SK-N-SH (cell line): ENCODE measurements around the gene TMEM190. TPM values are rescaled to one million over a fixed set of nuclear protein-coding genes. Genes with fewer than 3 reads are reported as not detected.

Experiments used
- CTCF ChIA-PET: fragments of 300-600, 350-600 bp; formaldehyde crosslinking; extraction: SDS; loops from one replicate; lab custom pipeline; 2021; lab: Yijun Ruan, JAX
- POLR2A ChIA-PET: fragments of 350-600 bp; sonication (Branson Sonifier 250); formaldehyde crosslinking; extraction: SDS; loops from one replicate; lab custom pipeline; 2020; ENCODE audit warnings: antibody characterized with exemption, inconsistent platforms; lab: Yijun Ruan, JAX
- DNase-seq: peaks from one replicate; pipeline ENCODE4 v3.0.0; 2012
- H2AFZ ChIP-seq: fragments of 200-600 bp; sonication (generic); 2 replicates; pipeline ENCODE4 v1.8.1; 2016; ENCODE audit warnings: antibody characterized with exemption, mild to moderate bottlenecking, low read depth
- H3F3A ChIP-seq: fragments of 200-600 bp; sonication (generic); replicated peaks from 2 replicates; pipeline ENCODE3; 2016; ENCODE audit warnings: antibody characterized with exemption, mild to moderate bottlenecking; ENCODE audit not compliant: insufficient read depth
- H3K27ac ChIP-seq, 2 experiments: fragments of 200-500 bp in 1 of 2; fragments of 200-600 bp in 1 of 2; sonication (Bioruptor generic) in 1 of 2; sonication (generic), shearing (Covaris generic) in 1 of 2; 2 replicates each; pipeline versions ENCODE4 v1.5.1 to v1.6.1; 2014 to 2016; ENCODE audit warnings: low read depth in 2 of 2, inconsistent platforms in 1 of 2, low read length in 1 of 2, mild to moderate bottlenecking in 1 of 2, mixed read lengths in 1 of 2
- H3K27me3 ChIP-seq: fragments of 200-600 bp; sonication (generic), shearing (Covaris generic); 2 replicates; pipeline ENCODE4 v1.6.1; 2016; ENCODE audit warnings: mixed run types; ENCODE audit not compliant: insufficient read depth
- H3K36me3 ChIP-seq, 2 experiments: fragments of 200-500 bp in 1 of 2; fragments of 200-600 bp in 1 of 2; sonication (Bioruptor generic) in 1 of 2; sonication (generic) in 1 of 2; replicated peaks in 1 of 2; 2 replicates each; pipeline versions ENCODE3 to v1.5.1; 2014 to 2016; ENCODE audit warnings: low read length in 1 of 2, mild to moderate bottlenecking in 1 of 2; ENCODE audit not compliant: insufficient read depth in 2 of 2, control insufficient read depth in 1 of 2
- H3K4me1 ChIP-seq, 2 experiments: fragments of 200-500 bp in 1 of 2; fragments of 200-600 bp in 1 of 2; sonication (Bioruptor generic) in 1 of 2; sonication (generic), shearing (Covaris generic) in 1 of 2; 2 replicates each; pipeline versions ENCODE4 v1.5.1 to v1.6.1; 2014 to 2016; ENCODE audit warnings: low read depth in 1 of 2, low read length in 1 of 2, mixed run types in 1 of 2; ENCODE audit not compliant: insufficient read depth in 2 of 2, control insufficient read depth in 1 of 2
- H3K4me2 ChIP-seq: fragments of 200-600 bp; sonication (generic), shearing (Covaris generic); 2 replicates; pipeline ENCODE4 v1.6.1; 2017; ENCODE audit warnings: mixed run types
- H3K4me3 ChIP-seq, 2 experiments: fragments of 200-500 bp in 1 of 2; fragments of 200-600 bp in 1 of 2; sonication (Bioruptor generic) in 1 of 2; sonication (generic), shearing (Covaris generic) in 1 of 2; 2 replicates each; pipeline versions ENCODE4 v1.5.1 to v1.8.1; 2014 to 2016; ENCODE audit warnings: low read depth in 2 of 2, inconsistent platforms in 1 of 2, low read length in 1 of 2, mild to moderate bottlenecking in 1 of 2, mixed read lengths in 1 of 2, moderate library complexity in 1 of 2
- H3K79me2 ChIP-seq: fragments of 200-600 bp; sonication (generic); 2 replicates; pipeline ENCODE4 v1.8.1; 2017; ENCODE audit warnings: mild to moderate bottlenecking; ENCODE audit not compliant: insufficient read depth
- H3K9ac ChIP-seq: fragments of 200-600 bp; sonication (generic); 2 replicates; pipeline ENCODE4 v1.6.1; 2017; ENCODE audit warnings: mixed run types
- H3K9me2 ChIP-seq: fragments of 200-600 bp; sonication (generic); 2 replicates; pipeline ENCODE4 v1.6.1; 2017; ENCODE audit warnings: mixed run types
- H3K9me3 ChIP-seq: fragments of 200-600 bp; sonication (generic); 2 replicates; pipeline ENCODE4 v1.6.1; 2017; ENCODE audit warnings: mixed run types, mild to moderate bottlenecking, moderate library complexity
- H4K20me1 ChIP-seq: fragments of 200-600 bp; sonication (generic); 2 replicates; pipeline ENCODE4 v1.6.1; 2017; ENCODE audit warnings: mild to moderate bottlenecking, mixed run types; ENCODE audit not compliant: insufficient read depth
- CTCF ChIP-seq: fragments of 200-600 bp; sonication (generic); IDR thresholded peaks from 2 replicates; pipeline ENCODE4 v1.6.1; 2017; ENCODE audit warnings: antibody characterized with exemption, mild to moderate bottlenecking, moderate library complexity
- FOSL2 ChIP-seq: IDR thresholded peaks from 2 replicates; pipeline ENCODE4 v1.4.0; 2012; ENCODE audit warnings: low read depth, mild to moderate bottlenecking, moderate library complexity, borderline replicate concordance
- FOXJ3 ChIP-seq: sonication (generic); formaldehyde crosslinking; IDR thresholded peaks from 2 replicates; pipeline ENCODE4 v1.5.1; 2020; ENCODE audit warnings: mild to moderate bottlenecking, missing genetic modification reagents
- FOXM1 ChIP-seq: IDR thresholded peaks from 2 replicates; pipeline ENCODE4 v1.4.0; 2012; ENCODE audit warnings: low read depth, mild to moderate bottlenecking
- GATA2 ChIP-seq: sonication (generic); formaldehyde crosslinking; IDR thresholded peaks from 2 replicates; pipeline ENCODE4 v1.5.0; 2020; ENCODE audit warnings: mild to moderate bottlenecking, missing genetic modification reagents
- JUND ChIP-seq: IDR thresholded peaks from 2 replicates; pipeline ENCODE4 v1.4.0; 2012
- MAX ChIP-seq: IDR thresholded peaks from 2 replicates; pipeline ENCODE4 v1.4.0; 2012; ENCODE audit warnings: low read depth
- MEF2A ChIP-seq: IDR thresholded peaks from 2 replicates; pipeline ENCODE4 v1.4.0; 2012; ENCODE audit warnings: low read depth, borderline replicate concordance
- MXI1 ChIP-seq: IDR thresholded peaks from 2 replicates; pipeline ENCODE4 v1.6.1; 2012; ENCODE audit warnings: mild to moderate bottlenecking, low read depth, low read length, improper control_type of control experiment
- NFIC ChIP-seq: IDR thresholded peaks from 2 replicates; pipeline ENCODE4 v1.4.0; 2012; ENCODE audit warnings: borderline replicate concordance
- NRF1 ChIP-seq: IDR thresholded peaks from 2 replicates; pipeline ENCODE4 v1.6.1; 2012; ENCODE audit warnings: low read depth, mild to moderate bottlenecking, low read length
- RAD21 ChIP-seq: IDR thresholded peaks from 2 replicates; pipeline ENCODE4 v1.6.1; 2012; ENCODE audit warnings: mild to moderate bottlenecking, low read length
- RCOR1 ChIP-seq: fragments of 150-350 bp; IDR thresholded peaks from 2 replicates; pipeline ENCODE4 v1.6.1; 2017; ENCODE audit warnings: antibody characterized with exemption, low read length
- RFX5 ChIP-seq: IDR thresholded peaks from 2 replicates; pipeline ENCODE4 v1.6.1; 2012; ENCODE audit warnings: mild to moderate bottlenecking, improper control_type of control experiment, low read length
- RXRA ChIP-seq: IDR thresholded peaks from 2 replicates; pipeline ENCODE4 v1.4.0; 2012; ENCODE audit warnings: low read depth, mild to moderate bottlenecking, borderline replicate concordance
- SMC3 ChIP-seq: IDR thresholded peaks from 2 replicates; pipeline ENCODE4 v1.6.1; 2012; ENCODE audit warnings: low read depth, low read length, improper control_type of control experiment
- TAF1 ChIP-seq: IDR thresholded peaks from 2 replicates; pipeline ENCODE4 v1.6.1; 2012; ENCODE audit warnings: low read depth, mild to moderate bottlenecking, low read length, moderate library complexity, borderline replicate concordance
- USF1 ChIP-seq: IDR thresholded peaks from 2 replicates; pipeline ENCODE4 v1.4.0; 2012; ENCODE audit warnings: low read depth, borderline replicate concordance
- YY1 ChIP-seq: IDR thresholded peaks from 2 replicates; pipeline ENCODE4 v1.4.0; 2012; ENCODE audit warnings: low read depth, mild to moderate bottlenecking
- WGBS: methylation state at CpG from one replicate; pipeline ENCODE4 v1.1.6; 2017; ENCODE audit warnings: low lambda C conversion rate; 5-methylcytosine and 5-hydroxymethylcytosine counted together
- polyA plus RNA-seq, 3 experiments: library from polyadenylated mRNA; depleted of rRNA; stranded (reverse); fragments of >200 nt; gene quantifications; 2 replicates each; pipeline ENCODE4 v1.2.3, GENCODE V29; 2012

The TMEM190 gene
- polyA plus RNA-seq, 1 of the 3 experiments (the other 2 are of a cell fraction) = 0.77 TPM

- H3K9me3 ChIP-seq = no peaks in the 10 kb centered on the region
- H3K9me2 ChIP-seq = no peaks in the 10 kb centered on the region
- H3K4me2 ChIP-seq = peak overlapping the region; percentile 100; the same call in 1 of the 2 replicates
- H3K4me3 ChIP-seq = peak overlapping the region in 1 of 2 experiments; percentile 29; a peak in 2 of 4 replicates
- H3F3A ChIP-seq = no peaks in the 10 kb centered on the region
- H2AFZ ChIP-seq = no peak overlapping the region
- ChIA-PET CTCF (no interaction called here), POLR2A (no interaction called here)
- peaks cover 0 to 44% of the 10 kb centered on the region in 2 experiments; a peak in 2 of 4 replicates for H3K4me1 ChIP-seq
- no peak for DNase-seq
- 87% methylated on average over 31 of the region's 50 CpGs for WGBS
- TF ChIP-seq GATA2 (CRISPR knock-in tag) = no peak
- TF ChIP-seq RXRA = no peak
- no peak for TF ChIP-seq YY1
- no peak for TF ChIP-seq RFX5
- no peak for TF ChIP-seq NFIC
- TF ChIP-seq NRF1 = no peak
- TF ChIP-seq TAF1 = no peak
- TF ChIP-seq MAX = no peak
- TF ChIP-seq MEF2A = no peak
- TF ChIP-seq JUND = no peak
- no peak for TF ChIP-seq CTCF
- peaks cover 9% of the 10 kb centered on the region; the same call in 1 of the 2 replicates for H3K79me2 ChIP-seq
- H4K20me1 ChIP-seq = no peaks in the 10 kb centered on the region
- H3K9ac ChIP-seq = no peak overlapping the region
- no peak overlapping the region for H3K27ac ChIP-seq
- H3K27me3 ChIP-seq = no peaks in the 10 kb centered on the region
- peaks cover 0 to 4% of the 10 kb centered on the region in 2 experiments for H3K36me3 ChIP-seq
Observed at GRCh38 chr19:55341595-55342531, 34.8 kb upstream of the TMEM190 start.

- H3K27me3 ChIP-seq = no peaks in the 10 kb centered on the region
- ChIA-PET POLR2A (interaction anchor here (1.1 kb wide), 1 partner anchor 63 kb away, joined by 5 read pairs; the partner anchor contains the start of gene UBE2S), CTCF (interaction anchor here (0.6 to 1.0 kb wide), 6 partner anchors 9 to 288 kb away, joined by 3 read pairs; no protein-coding TSS in a partner anchor)
- H3K4me2 ChIP-seq = 0 out of 2 replicates have a peak overlapping the region, but pooled peaks have one; percentile 2
- no peaks in the 10 kb centered on the region for H3K9me3 ChIP-seq
- H3K9me2 ChIP-seq = no peaks in the 10 kb centered on the region
- no peak overlapping the region for H3K4me3 ChIP-seq
- H3K27ac ChIP-seq = peak overlapping the region in 1 of 2 experiments; percentile 85; a peak in 2 of 4 replicates
- H3K4me1 ChIP-seq = peaks cover 0 to 38% of the 10 kb centered on the region in 2 experiments; a peak in 1 of 4 replicates
- no peaks in the 10 kb centered on the region for H4K20me1 ChIP-seq
- no peak overlapping the region for H3K9ac ChIP-seq
- peaks cover 6% of the 10 kb centered on the region for H3F3A ChIP-seq
- peaks cover 9% of the 10 kb centered on the region; the same call in 1 of the 2 replicates for H3K79me2 ChIP-seq
- DNase-seq = peak; percentile 91
- WGBS = 67% methylated on average over 6 of the region's 9 CpGs
- peaks cover 0 to 4% of the 10 kb centered on the region in 2 experiments for H3K36me3 ChIP-seq
- H2AFZ ChIP-seq = no peak overlapping the region
- 0 out of 2 replicates have a peak, but pooled peaks have one; percentile 10 for TF ChIP-seq CTCF
- no peak for TF ChIP-seq USF1
- TF ChIP-seq RAD21 = peak; percentile 50
- peak; percentile 20; the same call in 1 of the 2 replicates for TF ChIP-seq SMC3
- TF ChIP-seq RCOR1 = no peak
- TF ChIP-seq MEF2A = no peak
- TF ChIP-seq MXI1 = no peak; the same call in 1 of the 2 replicates
- TF ChIP-seq RFX5 = no peak
- no peak for TF ChIP-seq FOSL2
- TF ChIP-seq FOXM1 = no peak
- no peak for TF ChIP-seq FOXJ3
Observed at GRCh38 chr19:55344444-55344843, 32.2 kb upstream of the TMEM190 start.
